HG03064 (cell line): ENCODE measurements around the gene HSD17B8.

Experiments used
- ATAC-seq: cut with Tn5 transposase; IDR thresholded peaks from one replicate; pipeline ENCODE4 v1.9.1; 2021; ENCODE audit warnings: low read depth; ENCODE audit not compliant: unreplicated experiment

The HSD17B8 gene

GRCh38 chr6:33235221-33235634 lies 30.8 kb downstream of the HSD17B8 start:
- ATAC-seq = no peak

DNA sequence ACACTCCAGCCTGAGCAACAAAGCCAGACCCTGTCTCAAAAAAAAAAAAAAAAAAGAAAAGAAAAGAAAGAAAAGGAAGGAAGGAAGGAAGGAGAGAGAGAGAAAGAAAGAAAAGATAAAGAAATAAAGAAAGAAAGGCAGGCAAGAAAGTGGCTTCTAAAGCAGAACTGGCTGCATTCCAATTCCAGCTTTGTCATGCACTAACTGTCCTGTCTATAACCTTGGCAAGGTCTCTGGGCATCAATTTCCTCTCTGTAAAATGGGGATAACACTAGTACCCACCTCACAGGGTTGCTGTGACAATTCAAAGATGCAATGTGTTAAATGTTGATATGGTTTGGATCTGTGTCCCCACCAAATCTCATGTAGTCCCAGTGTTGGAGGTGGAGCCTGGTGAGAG lies 31.9 kb downstream of the HSD17B8 start:
- ATAC-seq = no peak

- ATAC-seq = no peak
Measured at GRCh38 chr6:33236852-33237251, 32.4 kb downstream of the HSD17B8 start.

DNA sequence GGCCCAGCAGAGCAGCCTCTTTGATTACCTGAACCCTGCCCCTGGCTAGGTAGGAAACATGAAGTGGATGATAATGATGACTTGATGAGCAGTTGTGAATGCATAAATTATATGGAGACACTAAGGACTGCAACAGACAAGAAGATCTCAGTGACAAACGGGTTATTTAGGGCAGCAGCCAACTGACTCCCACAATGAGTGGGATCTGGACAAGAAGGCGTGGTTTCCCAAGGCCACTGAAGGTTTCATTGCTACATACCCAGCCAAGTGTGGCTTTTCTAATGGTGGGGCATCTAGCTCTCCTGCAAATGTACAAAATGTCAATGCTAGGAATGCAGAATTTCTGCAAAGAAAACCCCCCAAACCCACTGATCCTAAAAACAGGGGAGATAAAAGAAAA lies 33.3 kb downstream of the HSD17B8 start:
- ATAC-seq = no peak

DNA sequence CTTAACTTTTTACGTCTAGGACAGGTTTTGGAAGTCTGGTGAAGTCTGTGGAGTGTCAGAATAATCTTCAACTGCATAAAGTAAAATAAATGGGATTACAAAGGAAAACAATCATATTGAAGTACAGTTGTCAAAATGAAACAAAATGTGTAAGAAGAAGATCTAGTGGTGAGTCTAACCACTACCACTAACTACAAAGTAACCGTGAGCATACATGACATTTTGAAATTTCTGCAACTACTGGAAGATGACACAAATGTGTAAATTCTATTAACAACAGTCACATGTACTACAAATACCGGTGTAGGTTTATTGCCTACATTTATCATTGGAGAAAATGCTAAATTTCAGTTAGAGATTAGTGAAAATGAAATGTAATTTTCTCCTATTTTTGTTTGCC lies 37.5 kb downstream of the HSD17B8 start:
- ATAC-seq = no peak

DNA sequence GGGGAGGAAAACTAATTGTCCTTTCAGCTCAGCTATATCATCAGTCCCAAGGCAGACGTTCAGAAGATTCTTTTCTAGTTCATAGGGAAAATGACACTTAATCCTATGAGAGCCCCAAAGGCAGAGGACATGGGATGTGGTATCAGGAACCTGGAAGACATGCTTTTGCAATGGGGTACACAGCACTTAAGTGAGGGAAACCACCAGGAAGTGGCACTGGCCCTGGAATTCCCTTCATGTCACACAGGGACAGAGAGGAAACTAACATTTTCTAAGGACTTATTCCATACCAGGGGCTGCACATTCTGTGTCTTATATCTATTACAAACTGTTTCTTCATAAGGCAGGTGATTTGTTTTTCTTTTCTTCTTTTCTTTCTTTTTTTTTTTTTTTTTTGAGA lies 39.0 kb downstream of the HSD17B8 start:
- no peak for ATAC-seq

DNA sequence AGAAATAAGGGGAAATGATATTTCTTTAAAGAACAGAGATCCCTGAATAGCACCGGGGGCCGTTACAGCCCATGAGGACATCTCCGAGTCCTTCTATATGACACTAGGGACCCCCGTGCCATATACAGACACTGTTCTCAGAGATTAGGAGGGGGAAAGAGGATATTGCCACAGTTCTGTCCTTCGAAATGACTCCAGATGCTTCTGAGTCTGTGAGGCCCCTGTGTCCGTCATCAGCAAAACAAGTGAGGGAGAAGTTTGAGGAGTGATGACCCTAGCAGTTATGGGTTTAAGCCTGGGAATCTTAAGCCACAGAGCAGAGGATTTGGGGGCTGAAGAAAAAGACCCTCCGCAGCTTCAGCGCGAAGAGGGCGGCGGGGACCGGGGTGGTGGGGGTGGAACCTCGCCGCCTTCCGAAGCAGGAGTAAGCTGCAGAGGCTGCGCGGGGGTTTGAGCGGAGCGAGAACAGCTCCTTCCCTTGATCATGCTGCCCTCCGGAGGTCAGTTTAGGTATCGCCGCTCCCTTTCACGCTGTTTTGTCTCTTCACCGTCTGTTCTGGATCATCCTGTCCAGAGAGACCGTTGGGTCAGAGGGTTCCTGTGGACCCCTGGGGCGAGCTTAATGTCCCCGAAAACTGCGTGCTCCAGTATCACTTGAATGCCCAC lies 43.7 kb downstream of the HSD17B8 start:
- no peak for ATAC-seq

DNA sequence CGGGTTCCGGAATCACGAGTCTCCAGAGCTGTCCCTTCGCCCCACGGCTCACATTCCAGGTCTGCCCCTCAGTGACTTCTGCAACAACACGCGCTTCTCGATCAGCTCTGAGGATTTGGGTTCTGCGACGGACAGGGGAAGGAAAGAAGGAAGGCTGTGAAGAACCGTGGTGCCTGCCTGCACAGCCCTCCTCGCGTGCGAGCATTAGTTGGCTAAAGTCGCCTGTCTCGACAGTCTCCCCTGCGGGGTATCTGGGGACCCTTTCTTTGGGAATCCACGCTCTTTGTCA lies 44.1 kb downstream of the HSD17B8 start:
- ATAC-seq = no peak

DNA sequence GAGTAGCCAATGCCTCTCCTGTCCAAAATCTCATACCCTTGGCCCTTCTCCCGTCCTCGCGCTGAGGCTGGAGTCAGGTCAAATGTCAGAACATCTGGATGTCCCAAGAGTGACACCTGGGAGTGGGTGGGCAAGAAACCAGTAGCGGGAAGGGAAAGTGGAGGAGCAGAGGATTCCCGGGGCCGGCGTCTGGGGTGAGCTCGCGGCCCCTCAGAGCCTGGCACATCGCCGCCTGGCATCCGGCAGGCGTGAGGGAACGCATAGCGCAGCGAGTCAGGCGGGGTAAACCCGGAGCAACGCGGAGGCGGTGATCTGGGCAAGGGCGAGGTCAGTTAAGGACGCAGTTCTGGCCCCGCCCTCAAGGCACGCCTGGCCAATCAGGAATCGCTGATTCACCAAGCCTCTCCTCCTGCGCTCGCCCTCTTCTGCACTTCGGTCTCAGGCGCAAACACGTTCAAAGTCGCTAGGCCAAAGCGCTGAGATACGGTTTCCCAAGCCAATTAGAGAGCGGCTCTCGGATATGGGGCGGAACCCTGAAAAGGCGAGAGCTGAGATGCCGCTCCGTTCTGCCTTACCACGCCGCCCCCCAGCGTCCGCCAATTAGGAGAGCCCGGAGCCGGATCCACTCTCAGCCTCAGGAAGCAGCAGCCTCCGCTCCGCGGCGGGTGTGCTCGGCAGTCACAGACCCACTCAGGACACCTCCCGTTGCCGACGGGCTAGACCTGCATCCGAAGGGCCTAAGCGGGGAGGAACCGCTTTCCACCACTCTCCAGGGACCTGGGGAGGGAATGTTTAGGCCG lies 44.7 kb downstream of the HSD17B8 start:
- ATAC-seq = peak; percentile 85

GRCh38 chr6:33249732-33250630 lies 45.5 kb downstream of the HSD17B8 start:
- no peak for ATAC-seq

DNA sequence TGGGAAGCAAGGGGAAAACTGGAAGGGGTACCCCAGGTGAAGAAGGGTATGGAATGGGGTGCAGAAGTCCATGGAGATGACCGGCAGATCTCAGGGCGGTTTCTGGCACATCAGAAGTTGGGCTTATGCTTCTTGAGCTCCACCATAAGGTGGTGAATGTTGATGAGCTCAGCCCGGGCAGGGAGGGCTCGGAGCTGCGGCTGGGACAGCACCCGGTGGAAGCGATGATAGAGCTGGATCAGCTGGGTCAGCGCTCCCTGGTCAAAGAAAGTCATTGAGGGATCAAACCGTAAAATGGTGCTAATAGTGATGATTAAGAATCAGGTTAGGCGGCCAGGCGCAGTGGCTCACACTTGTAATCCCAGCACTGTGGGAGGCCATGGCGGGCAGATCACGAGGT lies 46.3 kb downstream of the HSD17B8 start:
- no peak for ATAC-seq

- no peak for ATAC-seq
Measured at GRCh38 chr6:33251395-33252012, 47.0 kb downstream of the HSD17B8 start.

- ATAC-seq = no peak
Measured at GRCh38 chr6:33252759-33253158, 48.3 kb downstream of the HSD17B8 start.

GRCh38 chr6:33254591-33254990 lies 50.1 kb downstream of the HSD17B8 start:
- no peak for ATAC-seq
